HG03175 (cell line): Measurements from ENCODE around the gene CHAMP1.

Experiments
- ATAC-seq: cut with Tn5 transposase; IDR thresholded peaks from one replicate; pipeline ENCODE4 v1.9.1; 2021; ENCODE audit warnings: mild to moderate bottlenecking, moderate library complexity; ENCODE audit not compliant: unreplicated experiment

The CHAMP1 gene

GRCh38 chr13:114296902-114297301 is 17.4 kb upstream of the CHAMP1 start:
- ATAC-seq: no peak

- ATAC-seq: no peak
Observed at GRCh38 chr13:114298866-114299265, 15.4 kb upstream of the CHAMP1 start.

GRCh38 chr13:114299604-114300305 is 14.5 kb upstream of the CHAMP1 start:
- ATAC-seq: no peak

- ATAC-seq: no peak
Observed at GRCh38 chr13:114303700-114304327, 10.5 kb upstream of the CHAMP1 start.

- no peak for ATAC-seq
Observed at GRCh38 chr13:114304346-114305034, 9.8 kb upstream of the CHAMP1 start.

- no peak for ATAC-seq
Observed at GRCh38 chr13:114309086-114309485, 5.2 kb upstream of the CHAMP1 start.

- no peak for ATAC-seq
Observed at GRCh38 chr13:114309806-114310410, 4.4 kb upstream of the CHAMP1 start.

- ATAC-seq: no peak
Observed at GRCh38 chr13:114310956-114311355, 3.3 kb upstream of the CHAMP1 start.

GRCh38 chr13:114311387-114311786 is 2.9 kb upstream of the CHAMP1 start:
- no peak for ATAC-seq

- ATAC-seq: no peak
Observed at GRCh38 chr13:114311908-114312307, 2.4 kb upstream of the CHAMP1 start.

- peak; percentile 29 for ATAC-seq
Observed at GRCh38 chr13:114313061-114313860, 1.0 kb upstream of the CHAMP1 start.

GRCh38 chr13:114315074-114315785 is 927 bp downstream of the CHAMP1 start:
- no peak for ATAC-seq

GRCh38 chr13:114318624-114319023 is 4.3 kb downstream of the CHAMP1 start:
- no peak for ATAC-seq

- ATAC-seq: no peak
Observed at GRCh38 chr13:114319441-114319913, 5.2 kb downstream of the CHAMP1 start.

- ATAC-seq: no peak
Observed at GRCh38 chr13:114320065-114320464, 5.8 kb downstream of the CHAMP1 start.

GRCh38 chr13:114321256-114321655 is 7.0 kb downstream of the CHAMP1 start:
- ATAC-seq: no peak

- no peak for ATAC-seq
Observed at GRCh38 chr13:114323349-114323748, 9.0 kb downstream of the CHAMP1 start.

GRCh38 chr13:114324334-114324733 is 10.0 kb downstream of the CHAMP1 start:
- no peak for ATAC-seq

GRCh38 chr13:114325729-114326128 is 11.4 kb downstream of the CHAMP1 start:
- no peak for ATAC-seq

GRCh38 chr13:114328034-114328433 is 13.7 kb downstream of the CHAMP1 start:
- no peak for ATAC-seq
